Left forelimb (tissue), 1 donor: Measurements from ENCODE around the gene EML4.
"Not testable (repeated sequence)": the region's sequence is repeated elsewhere in the genome, so short reads cannot be mapped to it uniquely, and the experiment has no call there.

Source experiments
- DNase-seq: peaks from one replicate; pipeline ENCODE4 v3.0.0-alpha.2; 2018; ENCODE audit warnings: low spot score

EML4 gene, protein sequence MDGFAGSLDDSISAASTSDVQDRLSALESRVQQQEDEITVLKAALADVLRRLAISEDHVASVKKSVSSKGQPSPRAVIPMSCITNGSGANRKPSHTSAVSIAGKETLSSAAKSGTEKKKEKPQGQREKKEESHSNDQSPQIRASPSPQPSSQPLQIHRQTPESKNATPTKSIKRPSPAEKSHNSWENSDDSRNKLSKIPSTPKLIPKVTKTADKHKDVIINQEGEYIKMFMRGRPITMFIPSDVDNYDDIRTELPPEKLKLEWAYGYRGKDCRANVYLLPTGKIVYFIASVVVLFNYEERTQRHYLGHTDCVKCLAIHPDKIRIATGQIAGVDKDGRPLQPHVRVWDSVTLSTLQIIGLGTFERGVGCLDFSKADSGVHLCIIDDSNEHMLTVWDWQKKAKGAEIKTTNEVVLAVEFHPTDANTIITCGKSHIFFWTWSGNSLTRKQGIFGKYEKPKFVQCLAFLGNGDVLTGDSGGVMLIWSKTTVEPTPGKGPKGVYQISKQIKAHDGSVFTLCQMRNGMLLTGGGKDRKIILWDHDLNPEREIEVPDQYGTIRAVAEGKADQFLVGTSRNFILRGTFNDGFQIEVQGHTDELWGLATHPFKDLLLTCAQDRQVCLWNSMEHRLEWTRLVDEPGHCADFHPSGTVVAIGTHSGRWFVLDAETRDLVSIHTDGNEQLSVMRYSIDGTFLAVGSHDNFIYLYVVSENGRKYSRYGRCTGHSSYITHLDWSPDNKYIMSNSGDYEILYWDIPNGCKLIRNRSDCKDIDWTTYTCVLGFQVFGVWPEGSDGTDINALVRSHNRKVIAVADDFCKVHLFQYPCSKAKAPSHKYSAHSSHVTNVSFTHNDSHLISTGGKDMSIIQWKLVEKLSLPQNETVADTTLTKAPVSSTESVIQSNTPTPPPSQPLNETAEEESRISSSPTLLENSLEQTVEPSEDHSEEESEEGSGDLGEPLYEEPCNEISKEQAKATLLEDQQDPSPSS

DNA sequence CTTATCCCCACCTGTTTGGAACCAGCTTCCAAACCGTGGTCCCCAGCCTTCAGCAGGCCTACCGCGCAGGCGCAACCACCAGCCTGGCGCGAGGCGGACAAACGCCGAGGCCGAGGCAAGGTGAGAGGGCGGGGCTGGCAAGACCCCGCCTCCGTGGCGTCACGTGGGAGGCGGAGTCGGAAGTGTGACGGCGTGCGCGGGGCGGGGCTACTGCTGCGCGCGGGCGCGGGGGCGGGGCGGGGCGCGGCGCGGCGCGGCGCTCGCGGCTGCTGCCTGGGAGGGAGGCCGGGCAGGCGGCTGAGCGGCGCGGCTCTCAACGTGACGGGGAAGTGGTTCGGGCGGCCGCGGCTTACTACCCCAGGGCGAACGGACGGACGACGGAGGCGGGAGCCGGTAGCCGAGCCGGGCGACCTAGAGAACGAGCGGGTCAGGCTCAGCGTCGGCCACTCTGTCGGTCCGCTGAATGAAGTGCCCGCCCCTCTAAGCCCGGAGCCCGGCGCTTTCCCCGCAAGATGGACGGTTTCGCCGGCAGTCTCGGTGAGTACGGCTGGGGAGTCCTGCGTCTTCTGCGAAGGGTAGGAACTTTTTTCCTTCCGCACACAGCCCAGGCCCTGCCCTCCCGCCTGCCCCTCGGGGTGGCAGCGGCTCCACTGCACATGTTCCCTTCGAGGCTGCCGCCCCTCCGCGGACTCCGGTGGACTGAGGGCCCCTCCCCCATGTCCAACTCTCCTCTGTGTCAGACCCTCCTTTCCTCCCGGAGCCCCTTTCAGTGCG is at the start of gene EML4:
Gene EML4 (plus strand): TSS at position 254 of the 774 bp plus-strand sequence. CDS start 259 bp downstream, at position 513.
- DNase-seq = peak; percentile 95

DNA sequence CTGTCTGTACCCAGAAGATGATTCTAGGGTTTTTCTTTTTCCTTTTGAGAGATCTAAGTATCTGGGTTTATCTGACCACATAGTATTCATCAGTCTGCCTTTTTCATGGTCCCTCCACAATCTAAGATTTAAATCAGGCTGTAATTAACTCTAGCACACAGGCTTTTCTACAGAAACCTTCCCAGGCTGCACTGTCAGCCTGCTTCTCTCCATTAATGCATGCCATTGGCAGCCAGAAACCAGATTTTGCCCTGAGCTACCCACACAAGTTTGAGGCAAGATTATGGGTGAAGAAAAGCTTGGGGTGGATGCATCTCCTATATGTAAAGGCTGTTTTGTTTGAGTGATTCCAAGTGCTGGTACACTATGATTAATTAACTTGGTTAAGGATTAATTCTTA is 45.7 kb upstream of the EML4 start:
- DNase-seq = no peak

DNA sequence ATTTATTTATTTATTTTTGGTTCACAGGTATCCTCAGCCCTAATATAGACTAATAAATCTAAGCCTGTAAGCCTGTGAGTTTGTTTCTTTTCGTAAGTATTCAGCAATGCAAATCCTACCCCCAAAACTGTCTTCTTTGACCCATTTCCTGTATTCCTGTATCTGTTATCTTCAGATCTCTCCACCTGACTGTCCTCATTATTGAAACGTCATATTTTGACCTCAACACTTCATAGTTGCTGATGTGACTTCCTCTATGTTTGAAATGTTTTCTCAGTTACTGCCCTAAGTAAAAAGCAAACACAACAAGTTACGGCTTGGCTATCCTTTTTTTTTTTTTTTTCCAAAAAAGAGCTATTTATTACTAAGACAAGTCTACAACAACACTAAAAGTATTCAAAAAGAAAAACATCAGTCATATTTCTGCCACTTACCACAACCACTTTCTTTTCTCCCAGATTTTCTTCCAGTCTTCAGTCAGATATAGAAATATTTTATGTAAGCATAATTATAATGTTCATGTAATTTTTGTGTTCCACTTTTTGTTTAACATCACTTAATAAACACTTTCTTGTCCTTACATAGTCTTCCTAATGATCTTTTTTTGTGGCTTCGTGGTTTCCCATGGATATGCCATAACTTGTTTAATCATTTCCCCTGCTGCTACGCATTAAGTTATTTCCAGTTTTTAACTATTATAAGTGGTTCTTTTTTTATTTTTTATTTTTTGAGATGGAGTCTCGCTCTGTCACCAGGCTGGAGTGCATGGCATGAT is 45.0 kb upstream of the EML4 start:
- DNase-seq = no peak

DNA sequence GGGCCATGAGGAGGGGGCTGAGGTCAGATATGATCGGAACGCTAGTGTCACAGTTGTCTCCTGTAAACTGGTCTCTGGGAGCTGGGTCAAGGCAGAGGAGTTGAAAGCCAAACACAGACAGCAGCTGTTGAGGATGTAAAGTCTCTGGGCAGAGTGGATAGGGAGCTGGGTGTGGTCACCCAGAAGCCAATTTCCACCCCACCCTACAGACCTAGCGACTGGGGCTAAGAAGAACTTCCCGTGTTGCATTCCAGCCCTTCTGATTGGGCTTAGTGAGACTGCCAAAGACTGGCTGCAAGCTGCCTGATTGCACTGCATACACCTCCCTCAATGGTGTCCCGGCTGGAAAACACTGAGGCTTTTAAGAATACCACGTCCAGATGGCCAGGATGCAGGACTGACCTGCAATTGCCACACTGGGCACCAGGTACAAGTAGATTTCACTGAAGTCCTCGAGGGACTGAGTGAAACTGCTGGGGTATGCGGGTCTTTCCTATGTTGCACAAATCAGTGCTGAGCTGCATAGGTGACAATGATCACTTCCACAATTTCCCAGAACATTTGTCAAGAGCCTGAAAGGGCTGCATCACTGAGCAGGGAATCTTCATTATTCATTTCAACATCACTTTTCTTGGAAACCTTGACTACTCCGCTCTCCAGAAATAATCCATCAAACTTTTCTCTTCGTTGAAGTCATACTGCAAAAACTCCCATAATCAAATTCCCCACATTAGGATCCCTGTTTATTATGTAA is 43.1 kb upstream of the EML4 start:
- DNase-seq = no peak

DNA sequence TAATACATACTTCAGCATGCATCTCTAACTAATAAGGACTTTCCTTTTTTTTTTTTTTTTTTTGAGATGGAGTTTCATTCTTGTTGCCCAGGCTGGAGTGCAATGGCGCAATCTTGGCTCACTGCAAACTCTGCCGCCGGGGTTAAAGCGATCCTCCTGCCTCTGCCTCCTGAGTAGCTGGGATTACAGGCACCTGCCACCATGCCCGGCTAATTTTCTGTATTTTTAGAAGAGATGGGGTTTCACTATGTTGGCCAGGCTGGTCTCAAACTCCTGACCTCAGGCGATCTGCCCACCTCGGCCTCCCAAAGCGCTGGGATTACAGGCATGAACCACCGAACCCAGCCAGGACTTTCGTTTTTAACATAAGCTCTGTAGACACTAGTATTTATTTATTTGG is 42.3 kb upstream of the EML4 start:
- not testable (repeated sequence) for DNase-seq

GRCh38 chr2:42127425-42128424 is 41.4 kb upstream of the EML4 start:
- no peak for DNase-seq

- DNase-seq = no peak
These were observed 40.2 kb upstream of the EML4 start for GRCh38 chr2:42128721-42129486.

DNA sequence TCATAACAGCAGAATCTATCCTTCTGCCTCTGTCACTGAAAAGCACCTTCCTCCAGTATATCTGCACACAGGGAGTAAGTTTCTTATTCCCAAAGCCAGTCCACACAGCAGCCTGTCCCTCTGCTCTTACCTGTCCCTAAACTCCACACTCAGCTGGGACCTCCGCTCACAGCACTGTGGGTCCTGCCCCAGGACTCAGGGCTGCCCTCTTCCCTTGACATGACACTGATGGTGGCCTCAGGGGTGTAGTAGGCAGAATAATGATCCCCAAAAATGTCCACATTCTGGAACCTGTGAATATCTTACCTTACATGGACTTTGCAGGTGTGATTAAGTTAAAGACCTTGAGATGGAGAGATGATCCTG is 39.7 kb upstream of the EML4 start:
- no peak for DNase-seq

- DNase-seq = no peak
These were observed 39.2 kb upstream of the EML4 start for GRCh38 chr2:42129947-42130346.

- DNase-seq = not testable (repeated sequence)
These were observed 38.3 kb upstream of the EML4 start for GRCh38 chr2:42130858-42131257.

- DNase-seq = no peak
These were observed 36.8 kb upstream of the EML4 start for GRCh38 chr2:42132191-42132965.

- peak; percentile 81 for DNase-seq
These were observed 36.0 kb upstream of the EML4 start for GRCh38 chr2:42132966-42133641.

GRCh38 chr2:42133771-42134195 is 35.4 kb upstream of the EML4 start:
- DNase-seq = no peak

DNA sequence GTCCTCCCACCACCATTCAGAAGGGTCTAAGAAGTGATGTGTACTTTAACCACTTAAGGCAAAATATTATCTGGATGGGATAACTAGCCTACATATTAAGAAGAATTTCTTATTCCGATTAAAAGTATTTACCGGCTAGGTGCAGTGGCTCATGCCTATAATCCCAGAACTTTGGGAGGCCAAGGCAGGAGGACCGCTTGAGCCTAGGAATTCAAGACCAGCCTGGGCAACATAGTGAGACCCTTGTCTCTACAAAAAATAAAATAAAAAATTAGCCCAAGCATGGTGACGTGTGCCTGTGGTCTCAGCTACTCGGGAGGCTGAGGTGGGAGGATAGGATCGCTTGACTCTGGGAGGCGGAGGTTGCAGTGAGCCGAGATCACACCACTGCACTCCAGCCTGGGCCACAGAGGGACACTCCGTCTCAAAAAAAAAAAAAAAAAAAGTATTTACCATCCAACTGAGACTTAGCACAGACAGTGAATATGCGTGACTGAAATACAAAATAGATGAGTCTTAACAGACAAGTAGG is 34.7 kb upstream of the EML4 start:
- not testable (repeated sequence) for DNase-seq

DNA sequence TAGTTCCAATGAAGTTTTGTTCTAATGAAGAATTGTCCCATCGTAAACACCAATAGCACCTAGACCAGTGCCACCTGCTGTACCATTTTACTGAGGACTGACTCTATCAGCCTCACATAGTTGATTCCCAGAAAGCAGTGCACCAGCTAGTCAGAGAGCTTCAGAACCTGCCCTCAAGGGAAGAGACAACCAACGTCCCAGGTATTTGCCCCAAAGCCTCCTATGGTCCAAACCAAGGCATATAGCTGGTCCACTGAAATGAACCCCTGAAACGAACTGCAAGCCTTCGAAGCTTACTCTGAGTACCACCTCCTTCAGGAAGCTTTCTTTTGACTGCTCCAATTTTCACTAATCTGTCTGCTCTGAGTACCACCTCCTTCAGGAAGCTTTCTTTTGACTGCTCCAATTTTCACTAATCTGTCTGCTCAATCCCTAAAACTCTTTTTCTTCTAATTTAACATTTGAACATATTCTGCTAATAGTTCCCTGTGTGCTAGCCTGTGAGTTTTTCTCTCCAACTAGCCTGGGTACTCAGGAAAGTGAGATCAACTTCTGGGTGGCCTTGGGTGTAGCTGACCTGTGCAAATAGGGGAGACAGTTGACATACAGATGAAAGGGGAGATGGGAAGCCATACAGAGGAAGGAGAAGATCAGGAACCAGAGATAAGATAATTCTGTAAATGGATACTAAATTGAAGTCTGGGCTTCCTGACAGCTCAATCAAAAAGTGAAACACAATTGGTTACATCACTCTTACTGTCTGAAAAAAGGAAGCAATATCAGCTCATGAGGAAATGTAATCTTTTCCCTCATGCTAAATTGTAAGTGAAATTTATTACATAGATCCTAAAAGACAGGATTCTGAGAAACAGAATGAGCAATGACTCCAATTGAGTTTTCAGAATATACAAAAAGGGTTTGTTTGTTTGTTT is 33.5 kb upstream of the EML4 start:
- no peak for DNase-seq

- no peak for DNase-seq
These were observed 32.4 kb upstream of the EML4 start for GRCh38 chr2:42136782-42137124.
